Putamen (tissue), 1 donor: ENCODE data around the gene ELP1.
"Not testable (repeated sequence)": the region's sequence is repeated elsewhere in the genome, so short reads cannot be mapped to it uniquely, and the experiment has no call there.

Experiments used
- DNase-seq: peaks from one replicate; pipeline ENCODE4 v3.0.0-alpha.2; 2016; ENCODE audit warnings: low spot score

Gene ELP1

GRCh38 chr9:108933718-108934322, at the start of gene ELP1:
ELP1 (minus strand) TSS chr9:108934124; CDS start chr9:108931146, 2,978 bp downstream.
- peak; percentile 94 for DNase-seq

GRCh38 chr9:108980893-108981292, 47.0 kb upstream of the ELP1 start:
- DNase-seq: no peak

- no peak for DNase-seq
Measured at GRCh38 chr9:108978205-108978604, 44.3 kb upstream of the ELP1 start.

- no peak for DNase-seq
Measured at GRCh38 chr9:108973895-108974294, 40.0 kb upstream of the ELP1 start.

GRCh38 chr9:108972626-108973209, 38.8 kb upstream of the ELP1 start:
- DNase-seq: no peak

GRCh38 chr9:108972186-108972585, 38.3 kb upstream of the ELP1 start:
- DNase-seq: no peak

- DNase-seq: not testable (repeated sequence)
Measured at GRCh38 chr9:108971392-108971791, 37.5 kb upstream of the ELP1 start.

GRCh38 chr9:108967916-108968315, 34.0 kb upstream of the ELP1 start:
- no peak for DNase-seq

- no peak for DNase-seq
Measured at GRCh38 chr9:108963459-108964143, 29.7 kb upstream of the ELP1 start.

GRCh38 chr9:108961151-108961550, 27.2 kb upstream of the ELP1 start:
- no peak for DNase-seq

- no peak for DNase-seq
Measured at GRCh38 chr9:108960331-108960730, 26.4 kb upstream of the ELP1 start.

GRCh38 chr9:108956631-108957026, 22.7 kb upstream of the ELP1 start:
- no peak for DNase-seq

- no peak for DNase-seq
Measured at GRCh38 chr9:108956022-108956630, 22.2 kb upstream of the ELP1 start.

- peak; percentile 65 for DNase-seq
Measured at GRCh38 chr9:108953983-108954574, 20.2 kb upstream of the ELP1 start.

- no peak for DNase-seq
Measured at GRCh38 chr9:108951578-108951977, 17.7 kb upstream of the ELP1 start.

- DNase-seq: no peak
Measured at GRCh38 chr9:108950168-108950567, 16.2 kb upstream of the ELP1 start.

- DNase-seq: no peak
Measured at GRCh38 chr9:108939975-108940374, 6.1 kb upstream of the ELP1 start.

GRCh38 chr9:108937561-108938305, 3.8 kb upstream of the ELP1 start:
- DNase-seq: no peak

GRCh38 chr9:108934323-108934893, 484 bp upstream of the ELP1 start, which contains the start of gene ABITRAM:
ABITRAM (plus strand) TSS chr9:108934400; CDS start chr9:108934487, 87 bp downstream.
- DNase-seq: peak; percentile 90

- DNase-seq: peak; percentile 33
Measured at GRCh38 chr9:108933231-108933717, 650 bp downstream of the ELP1 start.

GRCh38 chr9:108928386-108928785, 5.5 kb downstream of the ELP1 start:
- no peak for DNase-seq
